B cell (primary cell): Measurements from ENCODE around the gene BAIAP3.

ENCODE experiments used
- EZH2 ChIP-seq: IDR thresholded peaks from 2 replicates; pipeline ENCODE4 v1.6.1; 2012; ENCODE audit warnings: borderline replicate concordance, low read depth, mild to moderate bottlenecking, moderate library complexity, low read length; ENCODE audit not compliant: insufficient read depth, poor library complexity, severe bottlenecking
- TF ChIP-seq, protein P1 (sequence below): fragments of 200-600 bp; IDR thresholded peaks from one replicate; pipeline ENCODE4 v1.8.0; 2022; ENCODE audit warnings: antibody characterized with exemption, mild to moderate bottlenecking

- TF ChIP-seq, protein P1, sequence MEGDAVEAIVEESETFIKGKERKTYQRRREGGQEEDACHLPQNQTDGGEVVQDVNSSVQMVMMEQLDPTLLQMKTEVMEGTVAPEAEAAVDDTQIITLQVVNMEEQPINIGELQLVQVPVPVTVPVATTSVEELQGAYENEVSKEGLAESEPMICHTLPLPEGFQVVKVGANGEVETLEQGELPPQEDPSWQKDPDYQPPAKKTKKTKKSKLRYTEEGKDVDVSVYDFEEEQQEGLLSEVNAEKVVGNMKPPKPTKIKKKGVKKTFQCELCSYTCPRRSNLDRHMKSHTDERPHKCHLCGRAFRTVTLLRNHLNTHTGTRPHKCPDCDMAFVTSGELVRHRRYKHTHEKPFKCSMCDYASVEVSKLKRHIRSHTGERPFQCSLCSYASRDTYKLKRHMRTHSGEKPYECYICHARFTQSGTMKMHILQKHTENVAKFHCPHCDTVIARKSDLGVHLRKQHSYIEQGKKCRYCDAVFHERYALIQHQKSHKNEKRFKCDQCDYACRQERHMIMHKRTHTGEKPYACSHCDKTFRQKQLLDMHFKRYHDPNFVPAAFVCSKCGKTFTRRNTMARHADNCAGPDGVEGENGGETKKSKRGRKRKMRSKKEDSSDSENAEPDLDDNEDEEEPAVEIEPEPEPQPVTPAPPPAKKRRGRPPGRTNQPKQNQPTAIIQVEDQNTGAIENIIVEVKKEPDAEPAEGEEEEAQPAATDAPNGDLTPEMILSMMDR = no peak
- no peak for TF ChIP-seq EZH2
Measured at GRCh38 chr16:1291576-1291974, 41.9 kb upstream of the BAIAP3 start.
